ENCODE measurements around the gene PTTG1. TPM values are rescaled to one million over a fixed set of nuclear protein-coding genes. Genes with fewer than 3 reads are reported as not detected.

Gene PTTG1
- total RNA-seq, 1 experiment from 2014 or later = 157 TPM

DNA sequence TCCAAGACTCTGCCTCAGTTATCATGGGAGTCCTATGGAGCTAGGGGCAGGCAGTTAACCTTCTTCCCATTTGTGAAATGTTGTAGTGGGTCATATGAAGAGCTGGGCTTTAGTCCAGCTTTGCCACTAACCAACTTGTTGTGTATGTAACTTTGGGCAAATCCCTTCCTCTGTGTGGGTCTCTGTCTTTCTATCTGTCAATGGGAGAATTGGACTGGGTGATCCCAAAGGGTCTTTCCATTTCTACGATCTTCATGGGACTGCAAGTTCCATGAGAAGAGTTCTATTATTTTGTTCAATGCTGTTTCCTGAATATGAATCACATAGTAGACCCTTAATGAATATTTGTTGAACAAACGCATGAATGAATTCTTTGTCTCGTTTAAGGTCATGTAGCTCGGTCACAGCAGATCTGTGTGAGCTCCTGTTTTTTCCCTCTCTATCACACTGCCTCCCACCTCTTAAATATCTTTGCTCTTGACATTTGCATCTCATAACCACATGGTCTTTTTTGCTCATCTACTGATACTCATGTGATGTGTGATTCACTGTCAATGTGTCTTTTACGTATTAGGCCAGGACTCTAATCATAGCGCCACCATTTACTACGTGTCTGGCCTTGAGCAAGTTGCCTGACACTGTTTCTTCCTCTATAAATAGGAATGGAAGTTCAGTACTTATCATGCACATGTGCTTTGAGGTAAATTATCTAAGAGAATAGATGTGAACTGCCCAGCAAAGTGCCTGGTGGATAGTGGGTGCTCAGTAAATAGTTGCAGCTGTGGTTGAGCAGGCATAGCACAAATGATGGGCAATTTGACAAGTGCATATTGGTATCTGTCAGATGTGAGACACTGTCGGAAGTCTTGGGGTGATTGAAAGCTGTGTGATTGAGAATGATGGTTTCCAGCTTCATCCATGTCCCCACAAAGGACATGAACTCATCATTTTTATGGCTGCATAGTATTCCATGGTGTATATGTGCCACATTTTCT lies 37.4 kb downstream of the PTTG1 start:
- intact Hi-C loops (cut with micrococcal nuclease; ENCODE audit: unreplicated experiment) = no loop called here
- no TSS peak for BruUV-seq (replicated peaks)
- H3K9me3 Mint-ChIP-seq (ENCODE audit: unreplicated experiment) = no peaks in the 10 kb centered on the region
- peaks cover 18% of the 10 kb centered on the region for H3K4me1 Mint-ChIP-seq (ENCODE audit: low read depth, unreplicated experiment)
- no peak for TF ChIP-seq CTCF (IDR thresholded peaks at IDR 0.05; ENCODE audit: insufficient read depth in 1 of 2, low read depth in 1 of 2, low read length in 1 of 2, severe bottlenecking in 1 of 2, unreplicated experiment in 1 of 2)
- H3K36me3 Mint-ChIP-seq (ENCODE audit: insufficient read depth, unreplicated experiment) = no peaks in the 10 kb centered on the region
- no peaks in the 10 kb centered on the region for H3K27me3 Mint-ChIP-seq (ENCODE audit: insufficient read depth, unreplicated experiment)
- no peak overlapping the region for H3K27ac Mint-ChIP-seq (ENCODE audit: unreplicated experiment)
- H3K4me3 ChIP-seq (ENCODE audit: low read depth, low read length) = no peak overlapping the region
- no peaks in the 10 kb centered on the region for H3K36me3 ChIP-seq (ENCODE audit: control insufficient read depth, insufficient read depth, low read length)
- DNase-seq = no peak
- H3K4me1 ChIP-seq = peaks cover 23% of the 10 kb centered on the region
- H3K27me3 ChIP-seq (replicated peaks; ENCODE audit: control insufficient read depth, insufficient read depth, low read length) = no peaks in the 10 kb centered on the region
- POLR2A ChIA-PET = no interaction called here
- H3K4me3 Mint-ChIP-seq (ENCODE audit: unreplicated experiment) = no peak overlapping the region
- H3K9me3 ChIP-seq = no peaks in the 10 kb centered on the region
- CTCF ChIA-PET = interaction anchor here (0.6 to 3.8 kb wide), 2 partner anchors 20 to 41 kb away, joined by 3 to 43 read pairs; no protein-coding TSS in a partner anchor

DNA sequence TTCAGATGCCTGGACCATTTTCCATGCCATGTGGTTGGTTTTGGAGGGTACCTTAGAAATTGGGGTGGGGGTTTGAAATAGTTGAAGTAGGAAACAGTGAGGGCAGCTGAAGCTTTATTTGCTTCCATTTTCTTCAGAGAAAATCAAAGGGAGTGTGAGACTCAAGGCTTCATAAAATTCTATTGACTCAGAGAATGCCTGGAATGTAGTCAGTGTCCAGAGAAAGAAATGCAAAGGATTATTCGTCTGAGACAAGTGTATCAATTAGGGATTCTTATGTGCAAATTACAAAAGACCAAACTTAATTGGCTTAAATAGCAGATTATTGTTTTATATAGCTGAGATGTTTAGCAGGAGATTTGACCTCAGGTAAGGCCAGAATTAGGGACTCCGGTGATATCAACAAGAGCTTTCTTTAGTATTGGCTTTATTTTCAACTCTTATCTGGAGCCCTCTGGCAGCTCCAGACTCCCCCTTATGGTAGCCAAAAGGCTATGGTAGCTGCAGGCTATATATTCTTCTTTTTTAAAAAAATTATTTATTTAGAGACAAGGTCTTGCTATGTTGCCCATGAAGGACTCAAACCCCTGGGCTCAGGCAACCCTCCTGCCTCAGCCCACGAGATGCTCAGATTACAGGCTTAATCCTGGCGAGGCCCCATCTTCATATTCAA lies 38.9 kb downstream of the PTTG1 start:
- no peak for DNase-seq
- intact Hi-C loops (cut with micrococcal nuclease; ENCODE audit: unreplicated experiment) = loop anchor here (1.0 to 10.0 kb wide), 2 partner anchors 21 to 444 kb away; no protein-coding TSS in a partner anchor
- Histone ChIP-seq H3K9me3 (no peaks in the 10 kb centered on the region), H3K27me3 (replicated peaks; ENCODE audit: control insufficient read depth, insufficient read depth, low read length) (no peaks in the 10 kb centered on the region), H3K4me3 (ENCODE audit: low read depth, low read length) (no peak overlapping the region), H3K36me3 (ENCODE audit: control insufficient read depth, insufficient read depth, low read length) (no peaks in the 10 kb centered on the region), H3K4me1 (peaks cover 25% of the 10 kb centered on the region)
- CTCF ChIA-PET = interaction anchor here (0.6 to 3.8 kb wide), 4 partner anchors 15 to 69 kb away, joined by 3 to 43 read pairs (median 5); no protein-coding TSS in a partner anchor
- Mint-ChIP-seq H3K4me3 (ENCODE audit: unreplicated experiment) (peak overlapping the region; percentile 27), H3K4me1 (ENCODE audit: low read depth, unreplicated experiment) (peaks cover 21% of the 10 kb centered on the region), H3K27ac (ENCODE audit: unreplicated experiment) (peak overlapping the region; percentile 71), H3K27me3 (ENCODE audit: insufficient read depth, unreplicated experiment) (no peaks in the 10 kb centered on the region), H3K9me3 (ENCODE audit: unreplicated experiment) (no peaks in the 10 kb centered on the region), H3K36me3 (ENCODE audit: insufficient read depth, unreplicated experiment) (no peaks in the 10 kb centered on the region)
- POLR2A ChIA-PET = interaction anchor here (0.6 kb wide), 1 partner anchor 217 kb away, joined by 4 read pairs; no protein-coding TSS in a partner anchor
- no TSS peak for BruUV-seq (replicated peaks)
- TF ChIP-seq CTCF (IDR thresholded peaks at IDR 0.05; ENCODE audit: insufficient read depth in 1 of 2, low read depth in 1 of 2, low read length in 1 of 2, severe bottlenecking in 1 of 2, unreplicated experiment in 1 of 2) = peak in 1 of 2 experiments; percentile 14

- intact Hi-C loops (cut with micrococcal nuclease; ENCODE audit: unreplicated experiment) = loop anchor here (10.0 kb wide), 1 partner anchor 443 kb away; no protein-coding TSS in a partner anchor
- peaks cover 23% of the 10 kb centered on the region for H3K4me1 Mint-ChIP-seq (ENCODE audit: low read depth, unreplicated experiment)
- Histone ChIP-seq H3K9me3 (no peaks in the 10 kb centered on the region), H3K36me3 (ENCODE audit: control insufficient read depth, insufficient read depth, low read length) (no peaks in the 10 kb centered on the region), H3K4me3 (ENCODE audit: low read depth, low read length) (no peak overlapping the region), H3K27me3 (replicated peaks; ENCODE audit: control insufficient read depth, insufficient read depth, low read length) (no peaks in the 10 kb centered on the region), H3K4me1 (peaks cover 33% of the 10 kb centered on the region)
- no peaks in the 10 kb centered on the region for H3K9me3 Mint-ChIP-seq (ENCODE audit: unreplicated experiment)
- DNase-seq = no peak
- TF ChIP-seq CTCF (IDR thresholded peaks at IDR 0.05; ENCODE audit: insufficient read depth in 1 of 2, low read depth in 1 of 2, low read length in 1 of 2, severe bottlenecking in 1 of 2, unreplicated experiment in 1 of 2) = no peak
- ChIA-PET POLR2A (no interaction called here), CTCF (interaction anchor here (3.8 kb wide), 1 partner anchor 23 kb away, joined by 43 read pairs; no protein-coding TSS in a partner anchor)
- H3K27me3 Mint-ChIP-seq (ENCODE audit: insufficient read depth, unreplicated experiment) = no peaks in the 10 kb centered on the region
- no TSS peak for BruUV-seq (replicated peaks)
- no peak overlapping the region for H3K27ac Mint-ChIP-seq (ENCODE audit: unreplicated experiment)
- H3K36me3 Mint-ChIP-seq (ENCODE audit: insufficient read depth, unreplicated experiment) = no peaks in the 10 kb centered on the region
- H3K4me3 Mint-ChIP-seq (ENCODE audit: unreplicated experiment) = no peak overlapping the region
These were observed 39.7 kb downstream of the PTTG1 start for GRCh38 chr5:160461378-160461777.

All from Caco-2 (cell line).